Measurements from ENCODE around the gene FAM13B.

GRCh38 chr5:137896560-137896959, 136.3 kb downstream of the FAM13B start:
- TF ChIP-seq MYC (IDR thresholded peaks at IDR 0.05; ENCODE audit: insufficient read depth, insufficient read length, insufficient replicate concordance, low read length, severe bottlenecking) (no peak), SP1 (IDR thresholded peaks at IDR 0.05; ENCODE audit: low read depth, low read length) (no peak), MXI1 (IDR thresholded peaks at IDR 0.05; ENCODE audit: low read depth, low read length) (no peak)

Measured in GM12878 (cell line).